Activated CD8-positive, alpha-beta T cell treated with anti-CD3 and anti-CD28 coated beads for 36 hours (primary cell): ENCODE results near the gene VAX1. TPM values are rescaled to one million over a fixed set of nuclear protein-coding genes. Genes with fewer than 3 reads are reported as not detected.

ENCODE experiments used
- ATAC-seq: fragments of 200-7000 bp; cut with Tn5 transposase; one replicate; pipeline ENCODE4 v1.10.0; 2021; ENCODE audit warnings: mild to moderate bottlenecking, moderate library complexity
- CTCF ChIA-PET: fragments of 350-600 bp; sonication (Branson Sonifier 250); formaldehyde crosslinking; loops from one replicate; lab custom pipeline; 2021; ENCODE audit warnings: antibody characterized with exemption; lab: Charles Lee
- POLR2A ChIA-PET: fragments of 350-600 bp; sonication (Branson Sonifier 250); formaldehyde crosslinking; loops from one replicate; lab custom pipeline; 2021; ENCODE audit warnings: antibody characterized with exemption; lab: Charles Lee
- DNase-seq: peaks from one replicate; pipeline ENCODE4 v3.0.0-alpha.2; 2020
- H3K27ac Mint-ChIP-seq: one replicate; pipeline ENCODE4 v1.8.0; 2021; ENCODE audit warnings: mild to moderate bottlenecking, mixed read lengths
- H3K27me3 Mint-ChIP-seq: one replicate; pipeline ENCODE4 v1.8.0; 2021; ENCODE audit warnings: mixed read lengths
- H3K36me3 Mint-ChIP-seq: one replicate; pipeline ENCODE4 v1.8.0; 2021; ENCODE audit warnings: low read depth, mixed read lengths
- H3K4me1 Mint-ChIP-seq: one replicate; pipeline ENCODE4 v1.8.0; 2021; ENCODE audit warnings: low read depth, mixed read lengths
- H3K4me3 Mint-ChIP-seq: one replicate; pipeline ENCODE4 v1.8.0; 2021; ENCODE audit warnings: mild to moderate bottlenecking, moderate library complexity, mixed read lengths
- H3K9me3 Mint-ChIP-seq: one replicate; pipeline ENCODE4 v1.8.0; 2021; ENCODE audit warnings: mixed read lengths
- intact Hi-C: fragments of 100-400 bp; cut with micrococcal nuclease; formaldehyde crosslinking; loops from one replicate; pipeline ENCODE4 v1.10.0; 2022
- total RNA-seq, 2 experiments: library from RNA; stranded (reverse); gene quantifications; one replicate each; pipeline ENCODE4 v1.2.3, GENCODE V29; 2021
- TF ChIP-seq, protein P1 (sequence below): fragments of 200-600 bp; IDR thresholded peaks from one replicate; pipeline ENCODE4 v1.8.0; 2022; ENCODE audit warnings: antibody characterized with exemption, mild to moderate bottlenecking

VAX1 gene
- total RNA-seq, 2 experiments from 2014 or later, result not detected

DNA sequence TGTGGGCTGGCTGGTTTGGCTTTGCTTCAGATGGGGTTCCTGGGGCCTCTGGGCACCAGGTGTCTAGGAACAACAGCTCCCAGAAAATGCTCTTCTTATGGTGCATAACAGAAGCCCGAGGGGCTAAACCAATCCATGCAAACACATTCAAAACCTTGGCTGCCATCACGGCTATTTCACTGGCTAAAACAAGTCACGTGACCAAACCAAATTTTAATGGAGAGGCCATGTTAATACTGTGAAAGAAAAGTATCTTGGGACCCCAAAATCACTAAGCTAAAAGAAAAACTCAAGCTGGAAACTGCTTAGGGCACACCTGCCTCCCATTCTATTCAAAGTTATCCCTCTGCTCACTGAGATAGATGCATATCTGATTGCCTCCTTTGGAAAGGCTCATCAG, 40.1 kb upstream of the VAX1 start:
- peaks cover 12% of the 10 kb centered on the region for H3K27me3 Mint-ChIP-seq
- CTCF ChIA-PET, result interaction anchor here (1.6 to 2.7 kb wide), 3 partner anchors 14 to 390 kb away, joined by 3 to 6 read pairs (median 6); no protein-coding TSS in a partner anchor
- intact Hi-C loops, result loop anchor here (5.0 kb wide), 1 partner anchor 496 kb away; no protein-coding TSS in a partner anchor
- H3K4me3 Mint-ChIP-seq, result no peak overlapping the region
- H3K36me3 Mint-ChIP-seq, result no peaks in the 10 kb centered on the region
- H3K9me3 Mint-ChIP-seq, result no peaks in the 10 kb centered on the region
- H3K27ac Mint-ChIP-seq, result no peak overlapping the region
- ATAC-seq, result no peak
- POLR2A ChIA-PET, result no interaction called here
- peaks cover 17% of the 10 kb centered on the region for H3K4me1 Mint-ChIP-seq
- TF ChIP-seq, protein P1, sequence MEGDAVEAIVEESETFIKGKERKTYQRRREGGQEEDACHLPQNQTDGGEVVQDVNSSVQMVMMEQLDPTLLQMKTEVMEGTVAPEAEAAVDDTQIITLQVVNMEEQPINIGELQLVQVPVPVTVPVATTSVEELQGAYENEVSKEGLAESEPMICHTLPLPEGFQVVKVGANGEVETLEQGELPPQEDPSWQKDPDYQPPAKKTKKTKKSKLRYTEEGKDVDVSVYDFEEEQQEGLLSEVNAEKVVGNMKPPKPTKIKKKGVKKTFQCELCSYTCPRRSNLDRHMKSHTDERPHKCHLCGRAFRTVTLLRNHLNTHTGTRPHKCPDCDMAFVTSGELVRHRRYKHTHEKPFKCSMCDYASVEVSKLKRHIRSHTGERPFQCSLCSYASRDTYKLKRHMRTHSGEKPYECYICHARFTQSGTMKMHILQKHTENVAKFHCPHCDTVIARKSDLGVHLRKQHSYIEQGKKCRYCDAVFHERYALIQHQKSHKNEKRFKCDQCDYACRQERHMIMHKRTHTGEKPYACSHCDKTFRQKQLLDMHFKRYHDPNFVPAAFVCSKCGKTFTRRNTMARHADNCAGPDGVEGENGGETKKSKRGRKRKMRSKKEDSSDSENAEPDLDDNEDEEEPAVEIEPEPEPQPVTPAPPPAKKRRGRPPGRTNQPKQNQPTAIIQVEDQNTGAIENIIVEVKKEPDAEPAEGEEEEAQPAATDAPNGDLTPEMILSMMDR, result no peak
- no peak for DNase-seq

DNA sequence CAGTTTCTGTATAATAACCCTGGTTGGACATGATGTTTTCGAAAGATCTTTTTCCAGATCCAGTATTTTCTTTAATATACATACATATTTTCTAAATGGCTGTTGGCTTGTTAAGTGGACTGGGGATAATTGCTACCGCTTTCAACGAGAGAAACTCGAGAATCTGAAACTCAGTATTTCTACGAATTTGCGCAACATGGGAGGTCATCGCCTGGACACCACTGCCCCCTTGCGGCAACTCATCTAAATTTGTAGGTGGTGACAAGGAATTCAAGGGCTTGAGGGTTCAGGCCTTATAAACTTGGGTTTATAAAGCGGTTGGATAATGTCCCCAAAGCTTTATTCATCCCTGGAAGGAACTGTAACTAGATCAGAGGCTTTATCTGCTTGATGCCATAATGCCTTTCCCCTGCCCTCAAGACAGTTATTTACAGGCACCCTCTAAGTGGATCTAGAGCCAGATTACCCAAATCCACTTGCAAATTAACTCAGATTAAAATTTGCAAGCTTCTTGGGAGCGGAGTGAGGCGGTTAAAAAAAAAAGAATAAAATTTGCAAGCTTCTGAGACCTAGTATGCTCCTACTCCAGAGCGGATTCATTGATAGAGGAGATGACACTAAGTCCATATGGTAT, 37.9 kb upstream of the VAX1 start:
- Mint-ChIP-seq H3K4me1 (peaks cover 17% of the 10 kb centered on the region), H3K4me3 (peak overlapping the region; percentile 66), H3K27ac (no peak overlapping the region), H3K36me3 (no peaks in the 10 kb centered on the region), H3K27me3 (peaks cover 25% of the 10 kb centered on the region), H3K9me3 (no peaks in the 10 kb centered on the region)
- ATAC-seq (peak; percentile 48), DNase-seq (peak; percentile 91)
- ChIA-PET CTCF (interaction anchor here (0.7 to 4.1 kb wide), 20 partner anchors 9 to 494 kb away, joined by 3 to 111 read pairs (median 8); no protein-coding TSS in a partner anchor), POLR2A (no interaction called here)
- TF ChIP-seq, protein P1, result peak; percentile 69
- intact Hi-C loops, result loop anchor here (5.0 kb wide), 1 partner anchor 494 kb away; no protein-coding TSS in a partner anchor

DNA sequence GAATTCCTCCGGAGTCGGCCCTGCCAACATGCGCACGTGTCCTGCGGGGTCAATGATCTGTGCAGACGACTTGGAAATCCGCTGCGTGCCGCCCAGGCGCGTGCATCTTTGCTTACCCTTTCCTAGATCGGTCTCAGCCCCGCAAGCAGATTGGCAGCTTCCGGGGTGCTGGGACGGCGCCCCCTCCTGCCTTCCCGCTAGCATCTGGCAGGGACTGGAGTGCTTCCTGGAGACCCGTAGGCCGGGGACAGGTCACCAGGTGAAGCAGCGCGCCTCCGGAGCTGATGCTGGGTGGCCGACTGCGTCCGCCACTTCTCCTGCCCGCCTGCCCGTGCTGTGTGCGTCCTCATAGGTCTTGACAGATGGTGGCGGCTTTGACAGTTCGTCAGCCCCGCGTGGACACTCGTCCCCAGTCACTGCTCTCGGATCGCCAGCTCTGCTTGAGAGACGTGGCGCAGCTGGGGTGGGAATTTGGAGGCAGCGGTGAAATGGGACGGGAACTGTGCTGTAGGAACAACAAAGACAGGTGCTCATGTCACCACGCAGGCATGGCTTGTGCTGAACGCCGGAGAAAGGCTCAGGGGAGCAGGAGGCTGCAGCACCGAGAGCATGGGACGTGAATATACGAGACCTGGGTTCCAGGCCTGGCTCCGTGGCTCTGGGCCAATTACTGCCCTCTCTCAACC, 37.3 kb upstream of the VAX1 start:
- DNase-seq, result peak; percentile 33
- ATAC-seq, result peak; percentile 41

GRCh38 chr10:117174439-117175214, 36.6 kb upstream of the VAX1 start:
- ChIA-PET CTCF (interaction anchor here (0.6 to 4.1 kb wide), 42 partner anchors 8 to 1066 kb away, joined by 3 to 111 read pairs (median 5); partner anchors contain the start of genes KCNK18 and SHTN1), POLR2A (no interaction called here)
- no peak overlapping the region for H3K27ac Mint-ChIP-seq
- DNase-seq, result peak; percentile 93
- no peaks in the 10 kb centered on the region for H3K36me3 Mint-ChIP-seq
- peaks cover 17% of the 10 kb centered on the region for H3K4me1 Mint-ChIP-seq
- no peaks in the 10 kb centered on the region for H3K9me3 Mint-ChIP-seq
- TF ChIP-seq, protein P1, result peak; percentile 77
- peak; percentile 86 for ATAC-seq
- H3K4me3 Mint-ChIP-seq, result peak overlapping the region; percentile 66
- H3K27me3 Mint-ChIP-seq, result peaks cover 28% of the 10 kb centered on the region
- intact Hi-C loops, result loop anchor here (1.0 to 5.0 kb wide), 2 partner anchors 377 to 492 kb away; no protein-coding TSS in a partner anchor

More for the DNA sequence above, 37.3 kb upstream of the VAX1 start:
- Mint-ChIP-seq H3K4me1 (peaks cover 17% of the 10 kb centered on the region), H3K36me3 (no peaks in the 10 kb centered on the region), H3K9me3 (no peaks in the 10 kb centered on the region), H3K4me3 (peak overlapping the region; percentile 66), H3K27ac (no peak overlapping the region), H3K27me3 (peaks cover 25% of the 10 kb centered on the region)
- ChIA-PET POLR2A (no interaction called here), CTCF (interaction anchor here (0.6 to 4.1 kb wide), 43 partner anchors 8 to 731 kb away, joined by 3 to 111 read pairs (median 5); partner anchors contain the start of genes KCNK18 and SHTN1)
- TF ChIP-seq, protein P1, result peak; percentile 24
- intact Hi-C loops, result loop anchor here (5.0 kb wide), 1 partner anchor 493 kb away; no protein-coding TSS in a partner anchor
